ENCODE results near the gene UMODL1.
A peak's percentile ranks its signal among the peaks of the same experiment; 100 is the strongest.
"Not testable (repeated sequence)": the region's sequence is repeated elsewhere in the genome, so short reads cannot be mapped to it uniquely, and the experiment has no call there.

The UMODL1 gene

GRCh38 chr21:42115136-42115683 lies 44.1 kb downstream of the UMODL1 start:
- DNase-seq (ENCODE audit: low spot score), result no peak

- not testable (repeated sequence) for DNase-seq (ENCODE audit: low spot score)
Observed at GRCh38 chr21:42116551-42116950, 45.4 kb downstream of the UMODL1 start.

GRCh38 chr21:42117229-42117966 lies 46.3 kb downstream of the UMODL1 start:
- DNase-seq (ENCODE audit: low spot score), result peak; percentile 83

GRCh38 chr21:42117967-42118780 lies 47.1 kb downstream of the UMODL1 start:
- DNase-seq (ENCODE audit: low spot score), result no peak

- DNase-seq (ENCODE audit: low spot score), result no peak
Observed at GRCh38 chr21:42118901-42119300, 47.8 kb downstream of the UMODL1 start.

GRCh38 chr21:42120101-42120902 lies 49.2 kb downstream of the UMODL1 start:
- DNase-seq (ENCODE audit: low spot score), result no peak

GRCh38 chr21:42120903-42121535 lies 49.9 kb downstream of the UMODL1 start:
- DNase-seq (ENCODE audit: low spot score), result no peak

- no peak for DNase-seq (ENCODE audit: low spot score)
Observed at GRCh38 chr21:42121794-42122193, 50.7 kb downstream of the UMODL1 start.

- DNase-seq (ENCODE audit: low spot score), result no peak
Observed at GRCh38 chr21:42122398-42122797, 51.3 kb downstream of the UMODL1 start.

GRCh38 chr21:42122808-42123207 lies 51.7 kb downstream of the UMODL1 start:
- DNase-seq (ENCODE audit: low spot score), result no peak

- no peak for DNase-seq (ENCODE audit: low spot score)
Observed at GRCh38 chr21:42123219-42123908, 52.2 kb downstream of the UMODL1 start.

GRCh38 chr21:42124081-42124480 lies 53.0 kb downstream of the UMODL1 start:
- no peak for DNase-seq (ENCODE audit: low spot score)

- DNase-seq (ENCODE audit: low spot score), result no peak
Observed at GRCh38 chr21:42124826-42125570, 53.9 kb downstream of the UMODL1 start.

- no peak for DNase-seq (ENCODE audit: low spot score)
Observed at GRCh38 chr21:42125571-42126544, 54.7 kb downstream of the UMODL1 start.

GRCh38 chr21:42127164-42128150 lies 56.3 kb downstream of the UMODL1 start:
- DNase-seq (ENCODE audit: low spot score), result no peak

GRCh38 chr21:42129300-42130266 lies 58.5 kb downstream of the UMODL1 start:
- DNase-seq (ENCODE audit: low spot score), result no peak

GRCh38 chr21:42130441-42130840 lies 59.3 kb downstream of the UMODL1 start:
- no peak for DNase-seq (ENCODE audit: low spot score)
